HEK293T (cell line): ENCODE measurements around the gene ARHGAP8.

Experiments
- CTCF ChIA-PET: fragments of 350-600 bp; formaldehyde crosslinking; extraction: SDS; loops from one replicate; lab custom pipeline; 2021; ENCODE audit warnings: antibody characterized with exemption, inconsistent platforms; lab: Yijun Ruan, JAX
- POLR2A ChIA-PET: fragments of 350-600 bp; formaldehyde crosslinking; extraction: SDS; loops from one replicate; lab custom pipeline; 2020; ENCODE audit warnings: antibody characterized with exemption, inconsistent platforms; lab: Yijun Ruan, JAX
- DNase-seq: peaks from one replicate; pipeline ENCODE4 v3.0.0; 2012; ENCODE audit warnings: mixed read lengths; ENCODE audit errors: extremely low spot score
- ARNT ChIP-seq: fragments of 450-650 bp; IDR thresholded peaks from 2 replicates; pipeline ENCODE4 v1.6.1; 2017; ENCODE audit warnings: mild to moderate bottlenecking
- BHLHE40 ChIP-seq: fragments of 450-650 bp; IDR thresholded peaks from 2 replicates; pipeline ENCODE4 v1.6.1; 2016; ENCODE audit warnings: mild to moderate bottlenecking, moderate library complexity, borderline replicate concordance
- CTBP1 ChIP-seq: fragments of 450-650 bp; IDR thresholded peaks from 2 replicates; pipeline ENCODE4 v1.6.1; 2016; ENCODE audit warnings: borderline replicate concordance
- ELF4 ChIP-seq: fragments of 450-650 bp; IDR thresholded peaks from 2 replicates; pipeline ENCODE4 v1.6.1; 2017; ENCODE audit warnings: antibody characterized with exemption
- FOXA1 ChIP-seq: fragments of 450-650 bp; IDR thresholded peaks from 2 replicates; pipeline ENCODE4 v1.6.1; 2016; ENCODE audit warnings: mild to moderate bottlenecking
- FOXK2 ChIP-seq: fragments of 450-650 bp; IDR thresholded peaks from 2 replicates; pipeline ENCODE4 v1.6.1; 2016; ENCODE audit warnings: mild to moderate bottlenecking
- FOXM1 ChIP-seq: fragments of 450-650 bp; IDR thresholded peaks from 2 replicates; pipeline ENCODE4 v1.6.1; 2017; ENCODE audit warnings: mild to moderate bottlenecking, borderline replicate concordance
- HDGF ChIP-seq: fragments of 450-650 bp; IDR thresholded peaks from 2 replicates; pipeline ENCODE4 v1.6.1; 2017; ENCODE audit warnings: antibody characterized with exemption, borderline replicate concordance
- L3MBTL2 ChIP-seq: fragments of 450-650 bp; conservative IDR thresholded peaks from 2 replicates; pipeline ENCODE4 v1.6.1; 2016; ENCODE audit warnings: mild to moderate bottlenecking
- LEF1 ChIP-seq: fragments of 450-650 bp; IDR thresholded peaks from 2 replicates; pipeline ENCODE4 v1.6.1; 2017; ENCODE audit warnings: mild to moderate bottlenecking, borderline replicate concordance
- NFRKB ChIP-seq: fragments of 450-650 bp; IDR thresholded peaks from 2 replicates; pipeline ENCODE4 v1.6.1; 2016; ENCODE audit warnings: mild to moderate bottlenecking, moderate library complexity
- PKNOX1 ChIP-seq: fragments of 450-650 bp; IDR thresholded peaks from 2 replicates; pipeline ENCODE4 v1.6.1; 2016
- SP1 ChIP-seq: fragments of 450-650 bp; IDR thresholded peaks from 2 replicates; pipeline ENCODE4 v1.6.1; 2017
- SUZ12 ChIP-seq: fragments of 450-650 bp; IDR thresholded peaks from 2 replicates; pipeline ENCODE4 v1.6.1; 2016; ENCODE audit warnings: mild to moderate bottlenecking
- TARDBP ChIP-seq: fragments of 450-650 bp; IDR thresholded peaks from 2 replicates; pipeline ENCODE4 v1.6.1; 2016
- ZNF384 ChIP-seq: fragments of 450-650 bp; IDR thresholded peaks from 2 replicates; pipeline ENCODE4 v1.6.1; 2016

The ARHGAP8 gene

GRCh38 chr22:44870021-44870420, 117.6 kb downstream of the ARHGAP8 start:
- ChIA-PET POLR2A (no interaction called here), CTCF (no interaction called here)
- TF ChIP-seq L3MBTL2 = no peak
- no peak for DNase-seq

- no peak for DNase-seq
- ChIA-PET CTCF (no interaction called here), POLR2A (no interaction called here)
- TF ChIP-seq L3MBTL2 = no peak
- no peak for TF ChIP-seq ZNF384
- TF ChIP-seq CTBP1 = no peak
- TF ChIP-seq FOXM1 = no peak
These were observed 119.4 kb downstream of the ARHGAP8 start for GRCh38 chr22:44871782-44872181.

GRCh38 chr22:44876921-44877320, 124.5 kb downstream of the ARHGAP8 start:
- CTCF ChIA-PET = no interaction called here
- POLR2A ChIA-PET = no interaction called here
- no peak for DNase-seq
- no peak for TF ChIP-seq HDGF
- no peak for TF ChIP-seq ARNT
- no peak for TF ChIP-seq BHLHE40
- no peak for TF ChIP-seq FOXM1
- TF ChIP-seq PKNOX1 = no peak
- TF ChIP-seq L3MBTL2 = no peak

- no peak for DNase-seq
- no peak for TF ChIP-seq ARNT
- TF ChIP-seq CTBP1 = no peak
- no peak for TF ChIP-seq LEF1
- TF ChIP-seq ELF4 = no peak
- no peak for TF ChIP-seq FOXA1
- no peak for TF ChIP-seq TARDBP
- TF ChIP-seq FOXK2 = no peak
- no peak for TF ChIP-seq L3MBTL2
- no peak for TF ChIP-seq ZNF384
- TF ChIP-seq HDGF = no peak
- no peak for TF ChIP-seq FOXM1
- POLR2A ChIA-PET = no interaction called here
- CTCF ChIA-PET = interaction anchor here (0.6 kb wide), 1 partner anchor 11 kb away, joined by 3 read pairs; no protein-coding TSS in a partner anchor
These were observed 126.3 kb downstream of the ARHGAP8 start for GRCh38 chr22:44878483-44879300.

- no peak for DNase-seq
- CTCF ChIA-PET = no interaction called here
- no peak for TF ChIP-seq NFRKB
- TF ChIP-seq FOXK2 = no peak
- no peak for TF ChIP-seq ARNT
- TF ChIP-seq HDGF = no peak
- no peak for TF ChIP-seq CTBP1
- TF ChIP-seq FOXA1 = no peak
- TF ChIP-seq L3MBTL2 = no peak
- TF ChIP-seq SUZ12 = no peak
- no peak for TF ChIP-seq PKNOX1
- TF ChIP-seq ZNF384 = no peak
- TF ChIP-seq SP1 = no peak
- no peak for TF ChIP-seq BHLHE40
- no peak for TF ChIP-seq TARDBP
- no peak for TF ChIP-seq FOXM1
- TF ChIP-seq LEF1 = no peak
- TF ChIP-seq ELF4 = no peak
- POLR2A ChIA-PET = no interaction called here
These were observed 126.9 kb downstream of the ARHGAP8 start for GRCh38 chr22:44879301-44879680.

GRCh38 chr22:44880610-44881290, 128.4 kb downstream of the ARHGAP8 start:
- no peak for DNase-seq
- TF ChIP-seq FOXK2 = no peak
- TF ChIP-seq SP1 = no peak
- ChIA-PET CTCF (no interaction called here), POLR2A (no interaction called here)

- POLR2A ChIA-PET = no interaction called here
- DNase-seq = no peak
- no peak for TF ChIP-seq PKNOX1
- no peak for TF ChIP-seq ELF4
- no peak for TF ChIP-seq FOXM1
- no peak for TF ChIP-seq ARNT
- no peak for TF ChIP-seq FOXA1
- TF ChIP-seq NFRKB = no peak
- TF ChIP-seq HDGF = no peak
- no peak for TF ChIP-seq FOXK2
- TF ChIP-seq SUZ12 = no peak
- no peak for TF ChIP-seq SP1
- no peak for TF ChIP-seq BHLHE40
- TF ChIP-seq TARDBP = no peak
- no peak for TF ChIP-seq L3MBTL2
- no peak for TF ChIP-seq LEF1
- TF ChIP-seq ZNF384 = no peak
- CTCF ChIA-PET = no interaction called here
These were observed 129.2 kb downstream of the ARHGAP8 start for GRCh38 chr22:44881624-44882023.
